ENCODE results near the gene MOG.
"Not testable (repeated sequence)": the region's sequence is repeated elsewhere in the genome, so short reads cannot be mapped to it uniquely, and the experiment has no call there.

MOG gene

GRCh38 chr6:29641430-29642148 lies 15.3 kb upstream of the MOG start:
- no peak for DNase-seq (ENCODE audit: low spot score)

- DNase-seq (ENCODE audit: low spot score): peak; percentile 52
Measured at GRCh38 chr6:29647927-29648642, 8.8 kb upstream of the MOG start.

GRCh38 chr6:29649701-29650673 lies 6.9 kb upstream of the MOG start:
- peak; percentile 98 for DNase-seq (ENCODE audit: low spot score)

- peak; percentile 63 for DNase-seq (ENCODE audit: low spot score)
Measured at GRCh38 chr6:29651413-29652197, 5.3 kb upstream of the MOG start.

- DNase-seq (ENCODE audit: low spot score): no peak
Measured at GRCh38 chr6:29652198-29652584, 4.7 kb upstream of the MOG start.

GRCh38 chr6:29653452-29654038 lies 3.3 kb upstream of the MOG start:
- peak; percentile 66 for DNase-seq (ENCODE audit: low spot score)

GRCh38 chr6:29655658-29656057 lies 1.2 kb upstream of the MOG start:
- no peak for DNase-seq (ENCODE audit: low spot score)

GRCh38 chr6:29656157-29656556 lies 735 bp upstream of the MOG start:
- DNase-seq (ENCODE audit: low spot score): no peak

- no peak for DNase-seq (ENCODE audit: low spot score)
Measured at GRCh38 chr6:29661071-29661470, 4.2 kb downstream of the MOG start.

GRCh38 chr6:29661502-29662141 lies 4.7 kb downstream of the MOG start:
- not testable (repeated sequence) for DNase-seq (ENCODE audit: low spot score)

GRCh38 chr6:29663300-29664042 lies 6.6 kb downstream of the MOG start:
- DNase-seq (ENCODE audit: low spot score): no peak

GRCh38 chr6:29665942-29666825 lies 9.3 kb downstream of the MOG start:
- no peak for DNase-seq (ENCODE audit: low spot score)

GRCh38 chr6:29666826-29667130 lies 9.9 kb downstream of the MOG start:
- no peak for DNase-seq (ENCODE audit: low spot score)

GRCh38 chr6:29667158-29667557 lies 10.3 kb downstream of the MOG start:
- DNase-seq (ENCODE audit: low spot score): no peak

GRCh38 chr6:29671026-29671425 lies 14.1 kb downstream of the MOG start:
- DNase-seq (ENCODE audit: low spot score): no peak

GRCh38 chr6:29672116-29672515 lies 15.2 kb downstream of the MOG start:
- DNase-seq (ENCODE audit: low spot score): not testable (repeated sequence)

GRCh38 chr6:29673161-29673560 lies 16.3 kb downstream of the MOG start:
- DNase-seq (ENCODE audit: low spot score): no peak

GRCh38 chr6:29674008-29674407 lies 17.1 kb downstream of the MOG start:
- no peak for DNase-seq (ENCODE audit: low spot score)

- no peak for DNase-seq (ENCODE audit: low spot score)
Measured at GRCh38 chr6:29675561-29675960, 18.7 kb downstream of the MOG start.

Data from AG20443 (cell line).